GM23248 (cell line): ENCODE data around the gene PMP22.

Experiments used
- EZH2 ChIP-seq: fragments of 200-600 bp; sonication (generic); IDR thresholded peaks from 2 replicates; pipeline ENCODE4 v1.6.1; 2018; ENCODE audit warnings: antibody characterized with exemption, mild to moderate bottlenecking; ENCODE audit not compliant: insufficient read depth, poor library complexity, severe bottlenecking
- EZH2phosphoT487 ChIP-seq: fragments of 200-600 bp; sonication (generic); IDR thresholded peaks from 2 replicates; pipeline ENCODE4 v1.6.1; 2018; ENCODE audit warnings: antibody characterized with exemption, moderate library complexity, mild to moderate bottlenecking, low read depth; ENCODE audit not compliant: insufficient read depth

- TF ChIP-seq EZH2 (no peak), EZH2phosphoT487 (no peak)
Measured at GRCh38 chr17:15245054-15245453, 20.1 kb downstream of the PMP22 start.
